Gastroesophageal sphincter (tissue), 3 donors: ENCODE data around the gene DCDC1.

ENCODE experiments used
- POLR2A ChIP-seq, 2 donors: fragments of 450-650 bp; IDR thresholded peaks; one replicate each; pipeline ENCODE4 v1.6.1; 2017; ENCODE audit warnings: antibody characterized with exemption in 2 of 2, mild to moderate bottlenecking in 2 of 2, moderate library complexity in 1 of 2
- TF ChIP-seq, protein P1 (sequence below), 4 experiments: fragments of 200-600 bp in 2 of 4; fragments of 450-650 bp in 2 of 4; sonication (generic) in 1 of 4; IDR thresholded peaks; one replicate each; pipeline ENCODE4 v1.5.1; 2017 to 2019; ENCODE audit warnings: antibody characterized with exemption in 4 of 4, mild to moderate bottlenecking in 2 of 4, moderate library complexity in 2 of 4

DNA sequence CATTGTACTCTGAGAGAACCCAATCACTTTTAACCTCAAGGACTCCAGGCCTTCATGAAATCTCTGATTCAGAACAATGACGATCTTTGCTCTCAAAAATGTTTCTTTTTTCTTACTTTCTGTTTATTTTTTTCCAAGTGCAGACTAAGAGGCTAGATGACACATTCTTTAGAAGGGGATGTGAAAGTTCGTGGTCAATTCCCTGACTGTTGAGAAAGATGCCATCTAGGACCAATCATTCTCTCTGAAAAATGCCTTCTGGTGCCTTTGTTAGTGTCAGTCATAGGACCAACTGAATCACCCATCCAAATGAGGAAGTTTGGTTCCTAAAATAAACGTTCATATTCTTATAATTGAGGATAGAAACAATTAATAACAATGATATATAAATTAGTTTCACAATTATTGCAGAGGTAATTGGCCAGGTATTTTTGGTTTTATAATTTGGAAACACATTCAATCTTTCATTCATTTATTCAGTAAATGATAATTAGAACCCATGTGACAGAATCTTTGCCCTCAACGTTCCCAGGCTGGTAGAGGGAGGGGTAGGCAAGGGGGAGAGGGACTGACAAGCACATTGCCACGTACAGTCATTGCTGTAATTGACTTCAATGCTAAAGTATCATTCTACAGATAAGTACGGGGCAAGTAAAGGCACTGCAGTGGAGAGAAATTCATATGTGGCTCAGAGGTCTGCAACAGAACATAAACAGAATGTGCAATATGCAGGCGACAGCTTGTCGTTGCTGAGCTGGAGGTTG is 450.0 kb downstream of the DCDC1 start:
- TF ChIP-seq, protein P1, sequence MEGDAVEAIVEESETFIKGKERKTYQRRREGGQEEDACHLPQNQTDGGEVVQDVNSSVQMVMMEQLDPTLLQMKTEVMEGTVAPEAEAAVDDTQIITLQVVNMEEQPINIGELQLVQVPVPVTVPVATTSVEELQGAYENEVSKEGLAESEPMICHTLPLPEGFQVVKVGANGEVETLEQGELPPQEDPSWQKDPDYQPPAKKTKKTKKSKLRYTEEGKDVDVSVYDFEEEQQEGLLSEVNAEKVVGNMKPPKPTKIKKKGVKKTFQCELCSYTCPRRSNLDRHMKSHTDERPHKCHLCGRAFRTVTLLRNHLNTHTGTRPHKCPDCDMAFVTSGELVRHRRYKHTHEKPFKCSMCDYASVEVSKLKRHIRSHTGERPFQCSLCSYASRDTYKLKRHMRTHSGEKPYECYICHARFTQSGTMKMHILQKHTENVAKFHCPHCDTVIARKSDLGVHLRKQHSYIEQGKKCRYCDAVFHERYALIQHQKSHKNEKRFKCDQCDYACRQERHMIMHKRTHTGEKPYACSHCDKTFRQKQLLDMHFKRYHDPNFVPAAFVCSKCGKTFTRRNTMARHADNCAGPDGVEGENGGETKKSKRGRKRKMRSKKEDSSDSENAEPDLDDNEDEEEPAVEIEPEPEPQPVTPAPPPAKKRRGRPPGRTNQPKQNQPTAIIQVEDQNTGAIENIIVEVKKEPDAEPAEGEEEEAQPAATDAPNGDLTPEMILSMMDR (IDR thresholded peaks at IDR 0.05): no peak
- no peak for TF ChIP-seq POLR2A (IDR thresholded peaks at IDR 0.05)
